HG03280 (cell line): Measurements from ENCODE around the gene PGM3.
A peak's percentile ranks its signal among the peaks of the same experiment; 100 is the strongest.
"Not testable (repeated sequence)": the region's sequence is repeated elsewhere in the genome, so short reads cannot be mapped to it uniquely, and the experiment has no call there.

Source experiments
- ATAC-seq: cut with Tn5 transposase; IDR thresholded peaks from one replicate; pipeline ENCODE4 v1.9.1; 2021; ENCODE audit warnings: mild to moderate bottlenecking, moderate library complexity; ENCODE audit not compliant: unreplicated experiment

Gene PGM3, protein sequence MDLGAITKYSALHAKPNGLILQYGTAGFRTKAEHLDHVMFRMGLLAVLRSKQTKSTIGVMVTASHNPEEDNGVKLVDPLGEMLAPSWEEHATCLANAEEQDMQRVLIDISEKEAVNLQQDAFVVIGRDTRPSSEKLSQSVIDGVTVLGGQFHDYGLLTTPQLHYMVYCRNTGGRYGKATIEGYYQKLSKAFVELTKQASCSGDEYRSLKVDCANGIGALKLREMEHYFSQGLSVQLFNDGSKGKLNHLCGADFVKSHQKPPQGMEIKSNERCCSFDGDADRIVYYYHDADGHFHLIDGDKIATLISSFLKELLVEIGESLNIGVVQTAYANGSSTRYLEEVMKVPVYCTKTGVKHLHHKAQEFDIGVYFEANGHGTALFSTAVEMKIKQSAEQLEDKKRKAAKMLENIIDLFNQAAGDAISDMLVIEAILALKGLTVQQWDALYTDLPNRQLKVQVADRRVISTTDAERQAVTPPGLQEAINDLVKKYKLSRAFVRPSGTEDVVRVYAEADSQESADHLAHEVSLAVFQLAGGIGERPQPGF

DNA sequence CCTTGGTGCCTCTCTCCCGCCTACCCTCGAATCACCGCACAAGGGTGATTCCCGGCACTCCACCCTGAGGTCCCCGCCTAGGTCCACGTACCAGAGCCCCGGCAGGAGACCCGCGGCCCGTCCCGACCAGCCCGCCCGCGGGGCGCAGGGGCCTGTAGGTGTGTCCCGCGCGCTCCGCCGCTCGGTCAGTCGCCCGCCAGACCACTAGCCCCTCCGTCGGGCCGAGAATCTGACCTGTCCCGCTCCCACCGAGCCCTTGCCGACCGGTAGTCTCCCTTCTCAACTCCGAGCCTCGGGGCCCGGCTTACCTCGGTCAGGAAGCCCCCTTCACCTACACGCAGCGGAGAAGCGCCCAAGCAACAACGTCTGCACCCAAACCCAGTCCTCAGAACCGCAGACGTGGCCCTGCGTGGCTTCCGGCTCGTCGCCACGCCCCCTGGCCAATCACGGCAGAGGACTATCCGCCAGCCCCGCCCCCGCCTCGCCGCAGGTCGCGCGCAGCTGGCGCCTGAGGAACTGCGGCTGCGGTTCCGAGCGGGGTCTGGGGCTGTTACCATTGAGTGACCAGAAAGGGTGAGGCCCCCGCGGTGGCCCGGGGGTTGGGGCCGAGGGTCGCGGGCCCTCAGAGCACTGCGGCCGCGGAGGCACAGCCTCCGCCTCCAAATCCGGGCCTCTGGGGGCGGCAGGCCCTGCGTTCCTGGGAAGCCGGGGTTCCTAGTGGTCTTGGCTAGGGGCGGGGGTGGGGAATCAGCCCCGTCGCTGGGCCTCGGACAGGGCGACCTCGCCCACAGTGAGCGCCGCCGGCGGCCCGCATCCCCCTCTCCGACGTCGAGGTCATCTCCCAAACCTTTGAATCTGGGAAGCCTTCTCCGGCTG lies at the start of gene PGM3, which contains the start of gene RWDD2A:
Gene PGM3 (minus strand): TSS at position 395 of the 876 bp plus-strand sequence. CDS start 2,253 bp downstream, outside the sequence.
Gene RWDD2A (plus strand): TSS at position 487 of the 876 bp plus-strand sequence. CDS start 1,095 bp downstream, outside the sequence.
- ATAC-seq = peak; percentile 98

DNA sequence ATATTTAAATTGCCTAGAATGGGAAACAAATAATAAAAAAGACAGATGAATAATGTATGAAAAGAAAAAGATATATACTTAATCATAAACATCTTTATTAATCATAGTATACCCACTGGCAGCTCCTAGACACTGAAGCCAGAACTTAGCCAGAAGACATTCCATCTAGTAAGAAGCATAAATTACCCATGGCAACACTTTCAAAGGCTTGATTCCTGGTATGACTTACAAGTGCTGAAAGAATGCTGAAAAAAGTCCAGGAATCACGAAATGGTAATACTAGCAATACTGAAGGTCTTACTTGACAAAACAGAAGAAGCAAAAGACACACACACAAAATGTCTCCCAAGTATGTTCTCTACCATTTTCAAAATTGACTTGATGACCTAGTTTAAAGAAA lies 38.1 kb upstream of the PGM3 start:
- ATAC-seq = no peak

DNA sequence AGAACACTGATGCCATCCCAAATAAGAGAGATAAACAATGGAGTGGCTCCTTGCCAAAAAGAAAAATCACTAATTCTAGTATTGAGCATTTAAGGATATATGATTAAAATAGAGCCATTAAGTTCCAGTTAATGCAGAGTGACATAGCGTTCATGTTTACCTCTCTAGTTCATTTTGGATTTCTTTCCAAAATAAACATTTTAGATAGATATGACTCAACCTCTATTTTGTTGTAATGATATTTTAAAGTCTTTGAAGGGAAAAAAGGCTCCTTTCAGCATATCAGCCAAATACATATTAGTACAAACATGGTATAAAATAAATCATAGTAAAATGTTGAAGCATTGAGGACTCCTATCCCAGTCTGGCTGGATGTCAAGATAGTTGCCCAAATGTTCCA lies 33.5 kb upstream of the PGM3 start:
- no peak for ATAC-seq

DNA sequence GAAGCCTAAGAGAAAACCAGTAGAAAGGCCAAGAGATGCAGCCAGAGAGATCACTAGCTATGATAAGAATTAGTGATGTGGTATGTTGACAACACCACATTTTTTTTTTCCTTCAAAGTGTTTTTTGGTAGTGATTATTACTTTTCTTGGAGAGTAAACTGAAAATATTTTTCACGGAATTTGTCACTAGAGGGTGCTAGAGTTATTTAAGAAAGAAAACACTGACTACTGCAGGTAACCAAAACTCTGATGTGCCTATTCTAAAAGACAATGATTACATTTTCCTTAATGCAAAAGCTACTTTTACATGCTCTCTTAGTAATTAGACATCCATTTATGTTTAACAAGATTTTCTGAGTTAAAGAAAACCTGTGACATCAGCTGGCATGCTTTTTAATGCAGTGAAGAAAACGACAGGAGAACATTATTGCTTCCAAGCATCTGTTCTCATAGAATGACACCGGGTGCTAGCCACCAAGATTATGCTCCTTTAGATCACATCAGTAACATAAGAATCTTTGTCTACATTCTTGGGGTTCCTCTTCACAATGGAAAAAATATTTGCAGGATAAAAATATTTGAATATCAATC lies 28.9 kb upstream of the PGM3 start:
- no peak for ATAC-seq

DNA sequence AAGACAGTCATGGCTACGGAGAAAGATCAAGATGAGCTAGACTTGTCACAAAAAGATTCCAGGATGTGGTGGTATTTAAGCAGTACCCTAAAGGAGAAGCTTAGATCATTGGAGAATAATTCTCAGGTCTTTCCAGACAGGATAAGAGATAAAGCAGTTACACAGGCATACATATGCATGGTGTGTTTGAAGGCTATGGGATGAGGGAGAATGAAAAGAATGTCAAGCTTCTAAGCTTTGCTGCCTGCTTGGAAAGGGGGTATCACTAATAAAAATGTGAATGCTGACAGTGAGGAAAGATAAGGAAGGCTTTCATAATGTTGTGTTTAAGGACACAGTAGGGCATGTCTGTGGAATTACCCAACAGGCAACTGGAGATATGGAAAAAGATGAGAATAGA lies 28.2 kb upstream of the PGM3 start:
- no peak for ATAC-seq

DNA sequence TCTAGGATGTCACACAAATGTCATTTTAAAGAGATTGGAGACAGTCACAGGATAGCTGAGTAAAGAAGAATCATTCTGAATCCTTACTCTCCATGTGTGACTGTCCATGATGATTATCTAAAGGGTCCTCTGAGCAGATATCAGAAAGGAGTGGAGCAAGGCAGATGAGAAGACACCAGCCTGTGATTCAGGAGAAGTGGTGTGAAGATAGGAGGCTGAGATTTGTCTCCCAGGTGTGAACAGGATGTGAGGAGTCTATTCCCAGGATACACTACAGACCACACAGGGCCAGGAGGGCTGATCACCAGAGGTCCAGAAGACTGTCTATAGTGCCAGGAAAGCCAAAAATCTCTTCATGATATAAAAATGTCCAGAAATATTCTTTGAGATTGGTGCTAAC lies 27.1 kb upstream of the PGM3 start:
- ATAC-seq = no peak

DNA sequence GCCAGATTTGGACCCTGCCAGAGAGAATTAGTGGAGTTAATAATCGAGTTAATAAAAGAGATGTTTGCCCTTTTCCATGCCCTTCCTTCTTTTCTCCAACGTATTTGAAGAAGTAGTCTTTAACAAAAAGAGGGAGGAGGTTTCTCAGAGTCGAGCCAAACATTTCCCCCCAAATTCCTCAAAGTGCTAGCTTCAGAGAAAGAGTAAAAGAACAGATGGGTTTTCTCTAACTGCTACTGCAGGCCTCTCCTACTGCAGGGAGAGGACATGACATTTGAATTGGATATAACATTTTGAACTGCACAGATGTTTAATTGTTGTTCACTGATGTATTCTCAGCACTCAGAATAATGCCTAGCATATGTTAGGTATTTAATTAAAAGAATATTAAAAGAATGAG lies 25.6 kb upstream of the PGM3 start:
- no peak for ATAC-seq

DNA sequence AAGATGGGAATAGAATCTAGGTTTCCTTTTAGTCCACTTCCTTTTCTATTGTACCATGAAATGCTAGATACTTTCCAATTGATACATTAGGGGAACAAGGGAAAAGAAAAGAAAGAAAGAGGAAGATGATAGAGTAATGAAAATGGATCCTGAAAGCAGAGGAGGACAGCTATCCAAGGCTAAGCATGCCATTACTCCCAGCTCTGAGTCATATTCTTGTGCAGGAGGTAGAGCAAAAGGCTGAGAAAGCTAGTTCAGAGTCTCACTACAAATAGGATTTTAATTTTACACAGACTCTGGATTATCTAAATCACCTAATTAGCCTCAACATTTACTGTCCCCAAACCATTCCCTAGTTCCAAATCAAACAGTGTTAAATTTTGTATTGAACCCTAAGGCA lies 23.7 kb upstream of the PGM3 start:
- no peak for ATAC-seq

DNA sequence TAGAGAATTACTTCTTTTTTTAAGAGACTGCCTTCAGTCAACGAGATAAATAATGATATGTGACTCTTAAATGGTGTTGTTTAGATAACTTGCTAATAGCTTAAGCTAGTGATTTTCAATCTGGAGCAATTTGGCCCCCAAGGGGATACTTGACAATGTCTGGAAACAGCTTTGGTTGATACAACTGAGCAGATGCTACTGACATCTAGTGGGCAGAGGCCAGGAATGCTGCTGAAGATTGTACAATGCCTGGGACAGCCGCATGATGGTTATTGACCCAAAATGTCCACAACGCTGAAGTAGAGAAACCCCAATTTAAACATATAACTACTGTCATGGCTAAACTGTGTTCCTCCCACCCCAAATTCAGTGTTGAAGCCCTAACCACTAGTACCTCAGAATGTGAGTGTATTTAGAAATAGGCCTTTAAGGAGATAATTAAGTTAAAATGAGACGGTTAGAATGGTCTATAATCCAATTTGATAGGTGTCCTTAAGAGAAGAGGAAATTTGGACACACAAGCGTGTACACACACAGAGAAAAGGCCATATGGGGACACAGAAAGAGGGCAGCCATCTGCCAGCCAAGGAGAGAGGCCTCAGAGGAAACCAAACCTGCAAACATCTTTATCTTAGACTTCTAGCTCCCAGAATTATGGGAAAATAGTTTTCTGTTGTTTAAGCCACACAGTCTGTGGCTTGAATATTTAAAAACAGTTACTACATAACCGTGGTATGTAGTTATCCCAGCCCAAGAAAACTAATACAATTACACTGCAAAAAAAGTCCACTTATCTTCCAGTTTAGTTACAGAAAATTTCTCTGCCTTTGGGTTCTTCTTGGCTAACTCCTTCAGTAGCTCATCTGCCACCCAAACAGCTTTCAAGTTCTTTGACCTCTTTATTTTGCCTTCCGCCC lies 22.3 kb upstream of the PGM3 start:
- peak; percentile 99 for ATAC-seq

DNA sequence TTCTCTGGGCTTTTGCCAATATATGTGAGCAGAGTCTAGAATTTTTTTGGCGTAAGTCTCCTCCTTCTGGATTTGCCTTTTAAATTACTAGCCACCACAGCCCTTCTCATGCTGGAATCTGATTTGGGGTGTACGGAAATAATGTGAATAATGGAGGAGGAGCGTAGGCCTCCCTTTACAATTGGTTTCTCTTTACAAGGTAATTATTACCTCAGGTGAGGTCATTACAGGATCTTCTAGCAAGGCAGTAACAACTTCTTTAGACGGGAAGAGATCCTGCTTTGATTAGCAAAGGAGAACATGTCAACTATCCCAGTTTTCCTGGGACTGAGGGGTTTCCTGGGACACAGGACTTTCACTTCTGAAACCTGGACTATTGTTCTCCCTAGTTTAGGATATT lies 9.0 kb upstream of the PGM3 start:
- no peak for ATAC-seq

DNA sequence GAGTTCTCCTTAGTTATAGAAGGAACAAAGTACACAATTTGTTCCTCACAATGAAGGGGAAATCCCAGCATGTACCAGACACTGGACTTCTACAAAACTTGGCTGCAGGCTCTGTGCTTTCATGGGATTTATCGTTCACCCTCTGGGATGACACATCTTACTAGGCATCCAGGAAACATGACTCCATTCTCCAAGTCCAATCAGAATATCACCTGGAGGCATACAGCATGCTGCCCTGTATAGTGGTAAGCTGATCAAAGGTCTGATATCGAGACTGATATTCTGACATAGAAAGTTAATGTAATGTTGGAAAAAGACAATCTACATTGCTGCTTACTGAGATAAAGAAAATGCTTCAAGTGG lies 6.8 kb upstream of the PGM3 start:
- no peak for ATAC-seq

DNA sequence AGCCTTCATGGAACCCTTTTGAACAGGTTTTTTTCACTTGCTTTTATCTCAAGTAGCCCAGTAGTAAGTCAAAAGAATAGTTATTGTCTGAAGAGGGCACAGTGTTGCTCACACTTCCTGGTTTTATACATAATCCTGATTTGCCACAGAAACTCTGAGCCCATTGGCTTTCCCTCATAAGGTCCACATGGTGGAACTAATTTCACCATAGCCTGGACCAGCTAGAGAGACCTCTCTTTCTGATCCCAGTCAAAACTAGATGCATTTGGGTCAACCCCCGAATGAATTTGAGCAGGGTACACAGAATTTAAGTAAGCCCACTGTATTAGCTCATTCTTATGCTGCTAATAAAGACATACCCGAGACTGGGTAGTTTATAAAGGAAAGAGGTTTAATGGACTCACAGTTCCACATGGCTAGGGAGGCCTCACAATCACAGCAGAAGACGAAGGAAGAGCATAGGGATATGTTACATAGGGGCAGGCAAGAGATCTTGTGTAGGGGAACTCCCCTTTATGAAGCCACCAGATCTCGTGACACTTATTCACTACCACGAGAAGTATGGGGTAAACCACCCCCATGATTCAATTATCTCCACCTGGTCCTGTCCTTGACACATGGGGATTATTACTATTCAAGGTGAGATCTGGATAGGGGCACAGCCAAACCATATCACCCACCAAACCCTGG lies 6.3 kb upstream of the PGM3 start:
- ATAC-seq = no peak

DNA sequence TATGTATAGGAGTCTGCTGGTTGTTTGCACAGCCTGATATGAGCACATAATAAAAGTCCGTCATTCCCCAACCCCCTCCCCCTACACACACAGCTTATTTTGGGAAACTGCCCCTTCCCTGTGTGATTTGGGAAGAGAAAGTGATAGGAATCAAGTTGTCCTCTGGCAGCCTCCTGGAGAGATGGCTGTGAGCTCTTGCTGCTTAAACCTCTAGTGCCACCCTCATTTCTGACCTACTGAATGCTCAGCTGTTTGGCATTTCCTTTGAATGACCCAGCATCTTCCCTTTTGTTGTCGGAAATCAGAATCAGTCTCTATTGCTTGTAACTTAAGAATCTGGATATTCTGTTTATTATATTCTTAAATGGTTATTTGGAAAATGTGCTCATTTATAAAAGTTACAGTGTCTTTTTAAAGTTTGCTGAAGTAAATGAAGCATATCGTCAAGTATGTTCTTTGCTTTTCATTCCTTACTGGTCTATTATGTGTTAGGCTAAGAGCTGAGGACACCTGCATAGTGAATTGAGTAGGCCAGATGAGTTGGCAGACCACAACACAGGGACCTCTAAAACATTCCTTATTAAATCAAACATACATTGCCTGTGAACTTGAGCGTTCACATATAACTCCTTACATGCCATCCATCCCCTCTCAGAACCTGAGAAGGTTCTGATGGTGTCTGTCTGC lies 5.6 kb upstream of the PGM3 start:
- no peak for ATAC-seq

DNA sequence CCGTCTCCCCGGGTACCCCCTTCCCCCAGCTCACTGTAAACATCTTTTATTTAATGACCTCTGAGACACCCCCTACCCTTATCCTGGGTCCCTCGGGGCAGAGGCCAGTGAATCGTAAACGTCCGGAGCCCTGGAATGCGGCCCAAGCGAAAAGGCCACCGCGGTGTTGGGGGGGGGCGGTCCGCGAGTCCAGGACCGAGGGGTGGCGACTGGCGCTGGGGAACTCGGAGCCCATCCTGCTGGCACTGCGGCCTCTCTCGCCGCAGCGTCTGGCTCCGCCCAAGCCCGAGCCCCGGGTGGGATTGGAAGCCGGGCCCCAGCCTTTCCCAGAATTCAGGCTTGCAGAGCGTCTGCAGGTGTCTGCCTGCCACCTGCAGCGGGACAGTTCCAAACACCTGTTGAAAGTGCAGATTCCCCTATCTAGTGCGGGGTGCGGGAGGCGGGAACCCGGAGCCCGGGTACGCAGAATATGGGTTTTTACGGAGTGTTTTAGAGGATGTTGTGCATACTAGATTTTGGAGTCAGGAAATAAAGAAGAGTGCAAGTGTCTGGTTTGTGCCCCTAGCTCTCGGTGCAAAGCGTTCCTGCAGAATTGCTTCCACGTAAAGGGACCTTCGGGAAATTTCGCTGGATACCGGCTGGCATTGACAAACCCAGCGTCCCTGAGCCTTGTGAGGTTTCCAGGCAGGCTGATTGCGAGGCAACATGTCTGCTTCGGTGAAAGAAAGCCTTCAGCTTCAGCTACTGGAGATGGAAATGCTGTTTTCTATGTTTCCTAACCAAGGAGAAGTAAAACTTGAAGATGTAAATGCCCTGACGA lies 892 bp upstream of the PGM3 start:
- peak; percentile 10 for ATAC-seq

DNA sequence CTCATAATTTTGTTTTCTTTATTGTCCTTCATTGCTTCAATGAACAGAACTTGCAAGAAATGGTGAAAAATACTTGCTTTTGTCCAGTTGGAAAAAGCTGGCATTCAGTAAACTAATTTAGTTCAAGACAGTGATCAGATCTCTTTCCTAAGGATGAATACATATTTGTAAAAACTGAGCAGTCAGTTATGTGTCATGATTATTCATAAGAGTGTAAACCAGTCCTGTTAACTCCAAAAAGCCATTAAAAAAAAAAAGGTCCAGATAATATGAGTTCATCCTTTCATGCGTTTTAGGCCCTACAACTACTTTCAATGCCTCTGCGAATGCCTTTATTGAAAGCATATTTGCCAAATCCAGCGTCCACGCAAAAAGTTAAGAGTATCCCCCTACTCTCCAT lies 609 bp downstream of the PGM3 start:
- no peak for ATAC-seq

DNA sequence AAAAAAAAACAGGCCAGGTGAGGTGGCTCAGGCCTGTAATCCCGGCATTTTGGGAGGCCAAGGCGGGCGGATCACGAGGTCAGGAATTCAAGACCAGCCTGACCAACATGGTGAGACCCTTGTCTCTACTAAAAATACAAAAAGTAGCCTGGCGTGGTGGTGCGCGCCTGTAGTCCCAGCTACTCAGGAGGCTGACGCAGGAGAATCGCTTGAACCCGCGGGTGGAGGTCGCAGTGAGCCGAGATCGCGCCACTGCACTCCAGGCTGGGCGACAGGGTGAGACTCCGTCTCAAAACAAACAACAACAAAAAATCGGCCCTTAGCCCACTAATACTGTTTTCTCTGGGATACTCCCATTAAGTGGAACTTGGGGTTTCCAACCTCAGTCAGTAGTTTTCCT lies 1.1 kb downstream of the PGM3 start:
- ATAC-seq = not testable (repeated sequence)

DNA sequence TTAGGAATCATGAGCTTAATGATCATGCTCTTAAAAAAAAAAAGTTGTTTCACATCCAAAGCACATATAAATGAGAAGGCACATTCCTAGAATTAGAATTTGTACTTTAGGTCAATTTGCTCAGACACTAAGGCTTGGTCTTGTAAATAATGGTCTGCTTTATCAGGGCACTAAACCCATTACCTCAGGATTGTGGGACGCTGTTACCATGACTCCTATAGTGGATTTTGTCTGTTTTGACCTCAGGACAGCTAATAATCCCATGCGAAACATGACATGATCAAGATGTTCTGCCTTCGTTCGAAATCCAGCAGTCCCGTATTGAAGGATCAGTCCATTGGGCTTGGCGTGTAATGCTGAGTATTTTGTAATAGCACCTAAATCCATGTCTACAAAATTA lies 2.4 kb downstream of the PGM3 start:
- no peak for ATAC-seq

DNA sequence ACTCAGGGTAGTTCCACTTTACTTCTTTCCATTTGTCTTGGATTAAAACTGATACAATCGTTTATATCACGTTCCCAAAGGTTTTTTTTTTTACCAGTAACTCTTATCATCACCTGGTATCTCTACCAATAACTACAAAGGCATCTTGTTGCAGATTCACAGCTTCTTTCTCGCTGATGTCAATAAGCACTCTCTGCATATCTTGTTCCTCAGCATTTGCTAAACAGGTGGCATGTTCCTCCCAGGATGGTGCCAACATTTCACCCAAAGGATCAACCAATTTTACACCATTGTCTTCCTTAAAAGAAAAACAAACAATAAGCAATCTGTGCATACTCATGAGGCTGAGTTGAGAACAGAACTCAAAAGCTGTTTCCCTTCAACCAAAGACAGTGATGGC lies 4.6 kb downstream of the PGM3 start:
- no peak for ATAC-seq
